ENCODE measurements around the gene RAB3A. TPM values are rescaled to one million over a fixed set of nuclear protein-coding genes. Genes with fewer than 3 reads are reported as not detected.

Gene RAB3A, protein sequence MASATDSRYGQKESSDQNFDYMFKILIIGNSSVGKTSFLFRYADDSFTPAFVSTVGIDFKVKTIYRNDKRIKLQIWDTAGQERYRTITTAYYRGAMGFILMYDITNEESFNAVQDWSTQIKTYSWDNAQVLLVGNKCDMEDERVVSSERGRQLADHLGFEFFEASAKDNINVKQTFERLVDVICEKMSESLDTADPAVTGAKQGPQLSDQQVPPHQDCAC
- polyA plus RNA-seq (2012; ENCODE audit: insufficient read depth, insufficient read length, low read depth) = 137 TPM

- Histone ChIP-seq H3K9me3 (no peaks in the 10 kb centered on the region), H3K4me3 (ENCODE audit: low read depth, low read length) (peak within 1 kb of the TSS; percentile 79), H3K36me3 (peaks cover 18% of the 10 kb centered on the region), H3K27me3 (no peaks in the 10 kb centered on the region), H3K4me1 (no peaks in the 10 kb centered on the region)
- TF ChIP-seq, protein P1, sequence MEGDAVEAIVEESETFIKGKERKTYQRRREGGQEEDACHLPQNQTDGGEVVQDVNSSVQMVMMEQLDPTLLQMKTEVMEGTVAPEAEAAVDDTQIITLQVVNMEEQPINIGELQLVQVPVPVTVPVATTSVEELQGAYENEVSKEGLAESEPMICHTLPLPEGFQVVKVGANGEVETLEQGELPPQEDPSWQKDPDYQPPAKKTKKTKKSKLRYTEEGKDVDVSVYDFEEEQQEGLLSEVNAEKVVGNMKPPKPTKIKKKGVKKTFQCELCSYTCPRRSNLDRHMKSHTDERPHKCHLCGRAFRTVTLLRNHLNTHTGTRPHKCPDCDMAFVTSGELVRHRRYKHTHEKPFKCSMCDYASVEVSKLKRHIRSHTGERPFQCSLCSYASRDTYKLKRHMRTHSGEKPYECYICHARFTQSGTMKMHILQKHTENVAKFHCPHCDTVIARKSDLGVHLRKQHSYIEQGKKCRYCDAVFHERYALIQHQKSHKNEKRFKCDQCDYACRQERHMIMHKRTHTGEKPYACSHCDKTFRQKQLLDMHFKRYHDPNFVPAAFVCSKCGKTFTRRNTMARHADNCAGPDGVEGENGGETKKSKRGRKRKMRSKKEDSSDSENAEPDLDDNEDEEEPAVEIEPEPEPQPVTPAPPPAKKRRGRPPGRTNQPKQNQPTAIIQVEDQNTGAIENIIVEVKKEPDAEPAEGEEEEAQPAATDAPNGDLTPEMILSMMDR (IDR thresholded peaks at IDR 0.05; ENCODE audit: low read depth, low read length) = no peak
- peak; percentile 100 for DNase-seq
Measured at GRCh38 chr19:18203863-18204393, at the start of gene RAB3A. Gene RAB3A, minus strand, starts transcription at chr19:18204042. Its CDS starts 1,302 bp downstream, at chr19:18202740.

DNA sequence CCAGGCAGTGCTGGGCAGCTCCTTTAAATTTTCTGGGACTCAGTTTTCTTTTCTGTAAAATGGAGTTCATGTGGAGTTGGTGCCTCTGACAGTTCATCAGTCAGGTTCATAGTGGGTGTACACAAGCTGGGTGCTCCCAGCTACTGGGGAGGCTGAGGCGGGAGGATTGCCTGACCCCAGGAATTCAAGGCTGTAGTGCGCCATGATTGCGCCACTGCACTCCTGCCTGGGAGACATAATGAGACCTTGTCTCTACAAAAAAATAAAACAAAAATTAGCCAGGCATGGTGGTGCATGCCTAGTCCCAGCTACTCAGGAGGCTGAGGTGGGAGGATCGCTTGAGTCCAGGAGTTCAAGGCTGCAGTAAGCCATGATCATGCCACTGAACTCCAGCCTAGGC, 49.3 kb upstream of the RAB3A start:
- no peak for DNase-seq
- TF ChIP-seq, protein P1 (IDR thresholded peaks at IDR 0.05; ENCODE audit: low read depth, low read length) = no peak
- Histone ChIP-seq H3K4me1 (no peaks in the 10 kb centered on the region), H3K4me3 (ENCODE audit: low read depth, low read length) (no peak overlapping the region), H3K9me3 (no peaks in the 10 kb centered on the region), H3K27me3 (peaks cover 21% of the 10 kb centered on the region), H3K36me3 (no peaks in the 10 kb centered on the region)

GRCh38 chr19:18252370-18252717, 48.5 kb upstream of the RAB3A start:
- Histone ChIP-seq H3K4me1 (no peaks in the 10 kb centered on the region), H3K27me3 (peaks cover 17% of the 10 kb centered on the region), H3K9me3 (no peaks in the 10 kb centered on the region), H3K36me3 (no peaks in the 10 kb centered on the region), H3K4me3 (ENCODE audit: low read depth, low read length) (no peak overlapping the region)
- no peak for DNase-seq
- TF ChIP-seq, protein P1 (IDR thresholded peaks at IDR 0.05; ENCODE audit: low read depth, low read length) = no peak

- Histone ChIP-seq H3K4me3 (ENCODE audit: low read depth, low read length) (no peak overlapping the region), H3K36me3 (no peaks in the 10 kb centered on the region), H3K4me1 (no peaks in the 10 kb centered on the region), H3K27me3 (peaks cover 15% of the 10 kb centered on the region), H3K9me3 (no peaks in the 10 kb centered on the region)
- TF ChIP-seq, protein P1 (IDR thresholded peaks at IDR 0.05; ENCODE audit: low read depth, low read length) = peak; percentile 96
- peak; percentile 67 for DNase-seq
Measured at GRCh38 chr19:18251587-18252369, 47.9 kb upstream of the RAB3A start.

- no peaks in the 10 kb centered on the region for H3K36me3 ChIP-seq
Measured at GRCh38 chr19:18249834-18250233, 46.0 kb upstream of the RAB3A start.

More at GRCh38 chr19:18249834-18250233, 46.0 kb upstream of the RAB3A start:
- Histone ChIP-seq H3K9me3 (no peaks in the 10 kb centered on the region), H3K27me3 (peaks cover 9% of the 10 kb centered on the region), H3K4me3 (ENCODE audit: low read depth, low read length) (no peak overlapping the region), H3K4me1 (no peaks in the 10 kb centered on the region)
- TF ChIP-seq, protein P1 (IDR thresholded peaks at IDR 0.05; ENCODE audit: low read depth, low read length) = no peak
- no peak for DNase-seq
